HepG2 (cell line): ENCODE data around the gene C5orf34. TPM values are rescaled to one million over a fixed set of nuclear protein-coding genes. Genes with fewer than 3 reads are reported as not detected.

Experiments used
- ASH2L ChIP-seq: fragments of 300-600, 200-600 bp; sonication (generic); IDR thresholded peaks from 2 replicates; pipeline ENCODE4 v1.7.0; 2017; ENCODE audit warnings: low read depth, mild to moderate bottlenecking, moderate library complexity, mixed read lengths, low read length; ENCODE audit not compliant: insufficient read length
- ERF ChIP-seq: IDR thresholded peaks from 2 replicates; pipeline ENCODE4 v1.6.1; 2018; ENCODE audit warnings: missing biosample characterization, missing genetic modification reagents
- KAT7 ChIP-seq: IDR thresholded peaks from 2 replicates; pipeline ENCODE4 v1.6.1; 2018; ENCODE audit warnings: borderline replicate concordance, missing compliant biosample characterization
- PHF21A ChIP-seq: sonication (generic); formaldehyde crosslinking; IDR thresholded peaks from 2 replicates; pipeline ENCODE4 v1.5.0; 2020; ENCODE audit warnings: mild to moderate bottlenecking, missing genetic modification reagents
- RFXAP ChIP-seq: sonication (generic); formaldehyde crosslinking; IDR thresholded peaks from 2 replicates; pipeline ENCODE4 v1.4.0; 2020; ENCODE audit warnings: missing genetic modification reagents, borderline replicate concordance
- TBX3 ChIP-seq: fragments of 450-650 bp; IDR thresholded peaks from 2 replicates; pipeline ENCODE4 v1.6.1; 2017; ENCODE audit warnings: antibody characterized with exemption, mild to moderate bottlenecking, inconsistent platforms, borderline replicate concordance
- YEATS4 ChIP-seq: sonication (generic); formaldehyde crosslinking; IDR thresholded peaks from 2 replicates; pipeline ENCODE4 v1.4.0; 2020; ENCODE audit warnings: missing genetic modification reagents, borderline replicate concordance
- ZC3H13 ChIP-seq: sonication (generic); formaldehyde crosslinking; IDR thresholded peaks from 2 replicates; pipeline ENCODE4 v1.8.1; 2023; ENCODE audit warnings: mild to moderate bottlenecking, missing genetic modification reagents, moderate library complexity
- ZFP82 ChIP-seq: sonication (generic); formaldehyde crosslinking; IDR thresholded peaks from 2 replicates; pipeline ENCODE4 v1.5.1; 2020; ENCODE audit warnings: mild to moderate bottlenecking, missing genetic modification reagents, borderline replicate concordance
- ZFY ChIP-seq: sonication (generic); formaldehyde crosslinking; IDR thresholded peaks from 2 replicates; pipeline ENCODE4 v1.4.0; 2020; ENCODE audit warnings: missing genetic modification reagents
- ZNF430 ChIP-seq: sonication (generic); formaldehyde crosslinking; IDR thresholded peaks from 2 replicates; pipeline ENCODE4 v1.9.0; 2021; ENCODE audit warnings: mild to moderate bottlenecking, missing genetic modification reagents
- ZNF605 ChIP-seq: sonication (generic); formaldehyde crosslinking; IDR thresholded peaks from 2 replicates; pipeline ENCODE4 v1.8.0; 2022; ENCODE audit warnings: mild to moderate bottlenecking, missing genetic modification reagents
- ZNF891 ChIP-seq: sonication (generic); formaldehyde crosslinking; IDR thresholded peaks from 2 replicates; pipeline ENCODE4 v1.5.0; 2020; ENCODE audit warnings: mild to moderate bottlenecking, missing genetic modification reagents
- ZSCAN21 ChIP-seq: sonication (generic); formaldehyde crosslinking; IDR thresholded peaks from 2 replicates; pipeline ENCODE4 v1.8.0; 2022; ENCODE audit warnings: mild to moderate bottlenecking, missing genetic modification reagents, moderate library complexity, borderline replicate concordance
- polyA plus RNA-seq, 8 experiments: library from polyadenylated mRNA; depleted of rRNA in 3 of 8; stranded (reverse) in 7 of 8; unstranded in 1 of 8; fragments of >200 nt; fragmentation: Illumina TruSeq in 4 of 8; extraction: Trizol in 4 of 8; gene quantifications; 2 replicates each; pipeline versions ENCODE4 v1.2.1 to v1.2.3, GENCODE V29; 2011 to 2016; ENCODE audit warnings: low read depth in 4 of 8, missing spikeins in 1 of 8, mixed read lengths in 1 of 8; ENCODE audit not compliant: insufficient read depth in 1 of 8
- total RNA-seq, 5 experiments: library from RNA; depleted of rRNA; stranded (reverse); fragments of >200 nt; fragmentation: Illumina TruSeq; extraction: Trizol; gene quantifications; 2 replicates each; pipeline ENCODE4 v1.2.3, GENCODE V29; 2016; ENCODE audit warnings: low read depth in 1 of 5
- TF ChIP-seq, protein P1 (sequence below): sonication (generic); formaldehyde crosslinking; IDR thresholded peaks from 2 replicates; pipeline ENCODE4 v1.4.0; 2020; ENCODE audit warnings: missing genetic modification reagents
- TF ChIP-seq, protein P2 (sequence below): sonication (generic); formaldehyde crosslinking; IDR thresholded peaks from 2 replicates; pipeline ENCODE4 v1.8.1; 2023; ENCODE audit warnings: mild to moderate bottlenecking, missing genetic modification reagents, borderline replicate concordance
- TF ChIP-seq, protein P3 (sequence below): sonication (generic); formaldehyde crosslinking; IDR thresholded peaks from 2 replicates; pipeline ENCODE4 v1.8.0; 2022; ENCODE audit warnings: low read depth, missing genetic modification reagents
- TF ChIP-seq, protein P4 (sequence below): sonication (generic); formaldehyde crosslinking; IDR thresholded peaks from 2 replicates; pipeline ENCODE4 v1.4.0; 2020; ENCODE audit warnings: missing genetic modification reagents

The C5orf34 gene
- total and polyA plus RNA-seq, 2 of the 13 experiments (the other 11 are each of a cell fraction or from before 2014, with no cell fraction given) = 3.2 to 6.4 TPM

DNA sequence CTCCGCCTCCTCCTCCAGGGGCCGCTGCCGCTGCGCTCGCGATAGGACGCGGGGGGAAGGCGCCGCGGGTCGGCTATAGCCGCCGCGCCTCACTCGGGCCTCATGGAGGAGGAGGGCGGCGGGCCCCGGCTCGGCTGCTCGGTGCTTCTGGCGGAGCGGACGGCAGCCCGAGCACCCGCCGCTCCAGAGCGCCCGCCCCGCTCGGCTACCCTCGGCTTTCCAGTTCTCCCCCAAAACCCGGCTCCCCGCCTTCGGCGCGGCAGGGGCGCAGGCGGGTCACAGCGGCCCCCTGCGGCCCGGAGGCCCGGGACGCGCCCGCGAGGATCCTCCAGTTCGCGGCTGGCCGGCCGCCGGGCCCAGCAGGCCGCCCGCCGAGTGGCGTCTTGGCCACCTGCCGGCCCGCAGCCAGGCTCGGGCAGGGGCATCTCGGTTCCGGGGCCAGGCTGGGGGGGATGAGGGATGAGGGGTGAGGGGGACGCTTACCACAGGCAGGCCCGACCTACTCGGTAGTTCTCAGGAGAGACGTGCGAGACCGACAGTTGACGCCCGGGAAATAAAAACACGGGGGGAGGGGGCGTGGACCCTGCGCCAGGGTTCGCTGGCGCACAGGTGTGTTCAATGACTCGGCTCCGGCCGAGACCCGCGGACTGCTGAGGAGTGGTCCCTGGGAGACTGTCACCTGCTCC is 42.1 kb upstream of the C5orf34 start, which contains the start of gene PAIP1 (continued):
- TF ChIP-seq, protein P1, sequence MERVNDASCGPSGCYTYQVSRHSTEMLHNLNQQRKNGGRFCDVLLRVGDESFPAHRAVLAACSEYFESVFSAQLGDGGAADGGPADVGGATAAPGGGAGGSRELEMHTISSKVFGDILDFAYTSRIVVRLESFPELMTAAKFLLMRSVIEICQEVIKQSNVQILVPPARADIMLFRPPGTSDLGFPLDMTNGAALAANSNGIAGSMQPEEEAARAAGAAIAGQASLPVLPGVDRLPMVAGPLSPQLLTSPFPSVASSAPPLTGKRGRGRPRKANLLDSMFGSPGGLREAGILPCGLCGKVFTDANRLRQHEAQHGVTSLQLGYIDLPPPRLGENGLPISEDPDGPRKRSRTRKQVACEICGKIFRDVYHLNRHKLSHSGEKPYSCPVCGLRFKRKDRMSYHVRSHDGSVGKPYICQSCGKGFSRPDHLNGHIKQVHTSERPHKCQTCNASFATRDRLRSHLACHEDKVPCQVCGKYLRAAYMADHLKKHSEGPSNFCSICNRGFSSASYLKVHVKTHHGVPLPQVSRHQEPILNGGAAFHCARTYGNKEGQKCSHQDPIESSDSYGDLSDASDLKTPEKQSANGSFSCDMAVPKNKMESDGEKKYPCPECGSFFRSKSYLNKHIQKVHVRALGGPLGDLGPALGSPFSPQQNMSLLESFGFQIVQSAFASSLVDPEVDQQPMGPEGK = peak; percentile 6; the same call in 1 of the 2 replicates
- TF ChIP-seq ZNF605 (no peak), KAT7 (CRISPR knock-in tag) (peak; percentile 87), ZNF430 (CRISPR knock-in tag) (no peak), ZFP82 (CRISPR knock-in tag) (peak; percentile 68), PHF21A (CRISPR knock-in tag) (peak; percentile 60; the same call in 1 of the 2 replicates), ZNF891 (CRISPR knock-in tag) (peak; percentile 45; the same call in 1 of the 2 replicates), ZSCAN21 (CRISPR knock-in tag) (peak; percentile 43; the same call in 1 of the 2 replicates), ASH2L (peak; percentile 82), ZC3H13 (CRISPR knock-in tag) (no peak), TBX3 (no peak), ZFY (peak; percentile 89), YEATS4 (peak; percentile 84), RFXAP (peak; percentile 18; the same call in 1 of the 2 replicates), ERF (CRISPR knock-in tag) (peak; percentile 16; the same call in 1 of the 2 replicates)
- TF ChIP-seq, protein P2, sequence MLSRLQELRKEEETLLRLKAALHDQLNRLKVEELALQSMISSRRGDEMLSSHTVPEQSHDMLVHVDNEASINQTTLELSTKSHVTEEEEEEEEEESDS = 0 out of 2 replicates have a peak, but pooled peaks have one; percentile 40
- TF ChIP-seq, protein P3, sequence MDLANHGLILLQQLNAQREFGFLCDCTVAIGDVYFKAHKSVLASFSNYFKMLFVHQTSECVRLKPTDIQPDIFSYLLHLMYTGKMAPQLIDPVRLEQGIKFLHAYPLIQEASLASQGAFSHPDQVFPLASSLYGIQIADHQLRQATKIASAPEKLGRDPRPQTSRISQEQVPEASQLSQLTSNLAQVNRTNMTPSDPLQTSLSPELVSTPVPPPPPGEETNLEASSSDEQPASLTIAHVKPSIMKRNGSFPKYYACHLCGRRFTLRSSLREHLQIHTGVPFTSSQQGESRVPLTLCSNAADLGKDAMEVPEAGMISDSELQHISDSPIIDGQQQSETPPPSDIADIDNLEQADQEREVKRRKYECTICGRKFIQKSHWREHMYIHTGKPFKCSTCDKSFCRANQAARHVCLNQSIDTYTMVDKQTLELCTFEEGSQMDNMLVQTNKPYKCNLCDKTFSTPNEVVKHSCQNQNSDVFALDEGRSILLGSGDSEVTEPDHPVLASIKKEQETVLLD (CRISPR knock-in tag) = peak; percentile 69
- TF ChIP-seq, protein P4, sequence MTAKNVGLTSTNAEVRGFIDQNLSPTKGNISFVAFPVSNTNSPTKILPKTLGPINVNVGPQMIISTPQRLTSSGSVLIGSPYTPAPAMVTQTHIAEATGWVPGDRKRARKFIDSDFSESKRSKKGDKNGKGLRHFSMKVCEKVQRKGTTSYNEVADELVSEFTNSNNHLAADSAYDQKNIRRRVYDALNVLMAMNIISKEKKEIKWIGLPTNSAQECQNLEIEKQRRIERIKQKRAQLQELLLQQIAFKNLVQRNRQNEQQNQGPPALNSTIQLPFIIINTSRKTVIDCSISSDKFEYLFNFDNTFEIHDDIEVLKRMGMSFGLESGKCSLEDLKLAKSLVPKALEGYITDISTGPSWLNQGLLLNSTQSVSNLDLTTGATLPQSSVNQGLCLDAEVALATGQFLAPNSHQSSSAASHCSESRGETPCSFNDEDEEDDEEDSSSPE (CRISPR knock-in tag) = peak; percentile 41
